Measurements from ENCODE around the gene ELOA.
"Not testable (repeated sequence)": the region's sequence is repeated elsewhere in the genome, so short reads cannot be mapped to it uniquely, and the experiment has no call there.

The ELOA gene

GRCh38 chr1:23732363-23733224 is 10.7 kb upstream of the ELOA start:
- TF ChIP-seq, protein P1, sequence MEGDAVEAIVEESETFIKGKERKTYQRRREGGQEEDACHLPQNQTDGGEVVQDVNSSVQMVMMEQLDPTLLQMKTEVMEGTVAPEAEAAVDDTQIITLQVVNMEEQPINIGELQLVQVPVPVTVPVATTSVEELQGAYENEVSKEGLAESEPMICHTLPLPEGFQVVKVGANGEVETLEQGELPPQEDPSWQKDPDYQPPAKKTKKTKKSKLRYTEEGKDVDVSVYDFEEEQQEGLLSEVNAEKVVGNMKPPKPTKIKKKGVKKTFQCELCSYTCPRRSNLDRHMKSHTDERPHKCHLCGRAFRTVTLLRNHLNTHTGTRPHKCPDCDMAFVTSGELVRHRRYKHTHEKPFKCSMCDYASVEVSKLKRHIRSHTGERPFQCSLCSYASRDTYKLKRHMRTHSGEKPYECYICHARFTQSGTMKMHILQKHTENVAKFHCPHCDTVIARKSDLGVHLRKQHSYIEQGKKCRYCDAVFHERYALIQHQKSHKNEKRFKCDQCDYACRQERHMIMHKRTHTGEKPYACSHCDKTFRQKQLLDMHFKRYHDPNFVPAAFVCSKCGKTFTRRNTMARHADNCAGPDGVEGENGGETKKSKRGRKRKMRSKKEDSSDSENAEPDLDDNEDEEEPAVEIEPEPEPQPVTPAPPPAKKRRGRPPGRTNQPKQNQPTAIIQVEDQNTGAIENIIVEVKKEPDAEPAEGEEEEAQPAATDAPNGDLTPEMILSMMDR (IDR thresholded peaks at IDR 0.05; ENCODE audit: control extremely low read depth, extremely low read depth, low read depth, missing control alignments): no peak
- CTCF ChIA-PET: interaction anchor here (0.6 to 1.8 kb wide), 4 partner anchors 11 to 41 kb away, joined by 3 to 4 read pairs (median 3); partner anchors contain the start of genes ELOA and RPL11
- POLR2A ChIA-PET: no interaction called here
- no peak for DNase-seq (ENCODE audit: extremely low spot score)

DNA sequence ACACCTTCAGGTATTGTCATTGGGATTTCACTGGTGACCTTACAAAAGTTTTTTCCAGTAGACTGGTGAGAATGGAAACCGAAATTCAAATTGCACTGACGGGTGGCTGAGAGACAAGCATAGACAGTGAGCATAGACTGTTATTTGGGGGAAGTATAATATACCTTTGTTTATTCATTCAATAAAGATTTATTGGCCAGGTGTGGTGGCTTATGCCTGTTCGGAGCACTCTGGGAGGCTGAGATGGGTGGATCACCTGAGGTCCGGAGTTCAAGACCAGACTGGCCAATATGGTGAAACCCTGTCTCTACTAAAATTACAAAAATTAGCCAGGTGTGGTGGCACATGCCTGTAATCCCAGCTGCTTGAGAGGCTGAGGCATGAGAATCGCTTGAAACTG is 10.0 kb upstream of the ELOA start:
- POLR2A ChIA-PET; DNase-seq (ENCODE audit: extremely low spot score): not testable (repeated sequence)
- CTCF ChIA-PET: interaction anchor here (0.8 to 1.8 kb wide), 4 partner anchors 10 to 96 kb away, joined by 3 to 8 read pairs (median 4); partner anchors contain the start of gene ELOA

GRCh38 chr1:23736437-23737134 is 6.7 kb upstream of the ELOA start:
- TF ChIP-seq, protein P1 (IDR thresholded peaks at IDR 0.05; ENCODE audit: control extremely low read depth, extremely low read depth, low read depth, missing control alignments): no peak
- CTCF ChIA-PET: interaction anchor here (0.6 to 2.5 kb wide), 5 partner anchors 18 to 99 kb away, joined by 3 to 9 read pairs (median 3); partner anchors contain the start of gene RPL11
- POLR2A ChIA-PET: no interaction called here
- DNase-seq (ENCODE audit: extremely low spot score): no peak

GRCh38 chr1:23741609-23742008 is 1.7 kb upstream of the ELOA start:
- CTCF ChIA-PET: no interaction called here
- TF ChIP-seq, protein P1 (IDR thresholded peaks at IDR 0.05; ENCODE audit: control extremely low read depth, extremely low read depth, low read depth, missing control alignments): no peak
- POLR2A ChIA-PET: no interaction called here
- no peak for DNase-seq (ENCODE audit: extremely low spot score)

DNA sequence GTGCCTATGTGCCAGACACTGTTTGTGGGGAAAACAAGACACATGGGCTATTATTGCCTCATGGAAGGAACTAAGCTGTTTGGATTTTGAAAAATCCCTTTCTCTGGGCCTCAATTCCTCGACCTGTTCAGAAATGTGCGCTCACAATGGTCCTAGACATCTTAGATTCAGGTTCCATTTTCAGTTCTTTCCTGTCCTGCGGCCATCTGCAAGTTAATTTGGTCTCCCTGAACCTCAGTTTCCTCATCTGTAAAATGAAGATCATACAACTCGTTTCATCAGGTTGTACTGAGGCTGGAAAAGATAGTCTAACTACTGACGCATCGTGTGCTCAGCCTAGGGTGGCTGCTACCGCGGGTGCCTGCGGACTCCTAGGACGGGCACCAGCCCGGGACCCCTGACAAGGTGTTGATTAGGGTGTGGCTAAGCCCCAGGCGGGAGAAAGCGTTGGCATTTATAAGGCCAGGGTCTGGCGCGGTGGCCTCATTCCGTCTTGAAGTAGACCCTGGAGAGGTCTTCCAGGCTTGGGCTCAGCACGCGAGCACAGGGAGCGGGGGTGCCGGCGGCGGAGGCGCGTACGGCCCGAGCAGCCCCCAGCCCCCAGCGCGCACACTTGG is 493 bp upstream of the ELOA start:
- TF ChIP-seq, protein P1 (IDR thresholded peaks at IDR 0.05; ENCODE audit: control extremely low read depth, extremely low read depth, low read depth, missing control alignments): no peak
- ChIA-PET CTCF (interaction anchor here (1.1 to 5.7 kb wide), 5 partner anchors 9 to 51 kb away, joined by 4 to 24 read pairs (median 5); partner anchors contain the start of gene RPL11), POLR2A (interaction anchor here (1.0 to 1.2 kb wide), 3 partner anchors 11 to 35 kb away, joined by 3 to 6 read pairs (median 4); partner anchors contain the start of gene PITHD1)
- DNase-seq (ENCODE audit: extremely low spot score): no peak

- ChIA-PET CTCF (interaction anchor here (0.6 to 5.7 kb wide), 23 partner anchors 9 to 248 kb away, joined by 3 to 25 read pairs (median 4); partner anchors contain the start of genes HMGCL and RPL11), POLR2A (no interaction called here)
- TF ChIP-seq, protein P1 (IDR thresholded peaks at IDR 0.05; ENCODE audit: control extremely low read depth, extremely low read depth, low read depth, missing control alignments): peak; percentile 18
- DNase-seq (ENCODE audit: extremely low spot score): peak; percentile 69
Observed at GRCh38 chr1:23745515-23745914, 2.2 kb downstream of the ELOA start.
